NCI-H1930 (cell line): Measurements from ENCODE around the gene LRRFIP2.
"Not testable (repeated sequence)": the region's sequence is repeated elsewhere in the genome, so short reads cannot be mapped to it uniquely, and the experiment has no call there.

Experiments used
- DNase-seq, 2 experiments: peaks; one replicate each; lab custom pipeline; 2025; lab: John Stamatoyannopoulos, UW

The LRRFIP2 gene

DNA sequence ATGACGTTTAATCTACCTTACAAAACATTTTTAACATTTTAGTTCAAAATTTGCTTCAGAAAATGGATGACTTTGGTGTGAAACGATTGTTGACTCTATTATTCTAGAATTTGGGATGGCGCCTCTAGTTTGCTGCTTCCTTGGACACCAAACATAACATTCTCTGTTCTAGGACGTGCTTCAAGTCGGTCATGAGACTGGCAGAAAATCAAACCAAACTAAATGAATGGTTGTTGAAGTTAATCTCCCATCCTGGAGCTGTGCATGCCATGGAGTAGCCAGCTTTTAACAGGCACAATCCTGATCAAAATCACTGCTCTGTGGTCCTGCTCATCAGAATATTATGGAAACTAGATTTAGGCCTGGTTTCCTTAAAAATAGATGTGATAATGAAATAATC, 9.6 kb upstream of the LRRFIP2 start:
- no peak for DNase-seq

DNA sequence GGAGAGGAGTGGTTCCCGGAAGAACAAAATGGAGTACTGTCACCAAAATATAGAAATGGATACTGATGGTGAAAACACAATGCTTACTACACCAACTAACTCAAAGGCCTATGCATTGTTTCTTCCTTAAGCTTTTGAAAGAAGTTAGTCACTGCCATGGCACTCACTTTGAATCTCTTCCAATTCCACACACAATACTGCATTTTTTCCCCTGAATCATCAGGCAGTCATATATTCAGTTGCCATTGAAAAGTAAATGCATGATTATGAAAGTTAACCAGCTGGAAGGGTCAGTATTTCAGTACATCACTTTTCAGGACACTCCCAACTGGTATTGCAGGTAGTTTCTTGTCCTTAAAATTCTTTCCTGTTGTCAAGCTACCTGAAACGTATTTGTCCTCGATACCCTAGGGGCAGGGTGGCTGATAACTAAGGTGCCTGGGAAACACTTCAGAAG, 9.0 kb upstream of the LRRFIP2 start:
- no peak for DNase-seq

DNA sequence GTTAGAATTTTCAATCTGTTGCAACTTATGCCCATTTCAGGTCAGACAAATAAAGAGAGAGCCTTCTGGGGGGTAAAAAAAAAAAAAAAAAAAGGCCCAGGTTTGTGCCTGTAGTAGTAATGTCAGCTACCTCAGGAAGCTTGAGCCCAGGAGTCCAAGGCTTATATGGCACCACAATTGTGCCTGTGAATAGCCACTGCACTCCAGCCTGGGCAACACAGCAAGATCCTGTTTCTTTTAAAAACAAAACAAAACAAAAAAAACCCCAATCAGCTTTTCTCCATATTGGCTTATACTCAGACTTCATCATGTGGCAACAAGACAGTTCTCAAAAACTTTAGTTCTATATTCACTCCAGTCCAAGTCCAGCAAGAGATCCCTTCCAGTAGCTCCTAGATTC, 8.4 kb upstream of the LRRFIP2 start:
- DNase-seq: no peak

DNA sequence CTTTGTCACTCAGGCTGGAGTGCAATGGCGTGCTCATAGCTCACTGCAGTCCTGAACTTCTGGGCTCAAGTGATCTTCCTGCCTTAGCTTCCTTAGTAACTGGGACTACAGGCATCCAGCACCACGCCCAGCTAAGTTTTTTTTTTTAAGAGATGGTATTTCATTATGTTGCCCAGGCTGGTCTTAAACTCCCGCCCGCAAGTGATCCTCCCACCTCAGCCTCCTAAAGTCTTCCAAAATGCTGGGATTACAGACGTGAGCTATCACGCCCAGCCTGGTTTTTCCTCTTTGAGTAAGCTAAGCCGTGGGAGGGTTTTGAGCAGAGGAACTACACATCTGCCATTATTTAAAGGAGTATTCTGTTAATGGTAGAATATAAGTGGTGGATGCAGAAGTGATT, 7.4 kb upstream of the LRRFIP2 start:
- no peak for DNase-seq

DNA sequence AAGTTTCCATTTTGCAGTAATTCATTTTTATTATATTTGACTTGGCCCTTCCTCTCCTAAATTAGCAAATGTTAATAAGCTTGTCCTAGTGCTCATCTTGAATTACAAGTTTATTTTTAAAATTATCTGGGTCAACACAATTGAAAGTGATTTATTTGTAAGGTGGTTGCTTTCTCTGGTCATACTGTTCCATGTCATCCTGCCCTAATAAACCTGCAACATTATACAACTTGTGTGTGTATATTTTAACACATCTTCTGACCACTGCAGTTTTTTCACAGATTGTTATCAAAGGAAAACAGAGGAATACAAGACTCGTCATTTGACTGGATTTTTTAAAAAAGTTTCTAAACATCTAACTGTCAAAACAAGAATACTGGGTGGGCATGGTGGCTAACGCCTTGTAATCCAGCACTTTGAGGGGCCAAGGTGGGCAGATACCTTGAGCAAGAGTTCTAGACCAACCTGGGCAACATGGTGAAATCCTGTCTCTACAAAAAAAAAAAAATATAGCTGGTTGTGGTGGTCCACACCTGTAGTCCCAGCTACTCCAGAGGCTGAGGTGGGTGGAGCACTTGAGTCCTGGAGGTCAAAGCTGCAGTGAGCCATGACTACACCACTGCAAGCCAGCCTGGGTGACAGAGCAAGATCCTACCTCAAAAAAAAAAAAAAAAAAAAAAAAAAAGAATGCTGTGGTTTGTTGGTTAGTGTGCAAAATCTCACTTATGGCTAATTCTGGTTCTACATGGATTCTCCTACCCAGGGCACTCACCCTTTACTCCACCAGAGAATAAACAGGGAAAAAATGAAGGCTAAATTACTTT, 5.0 kb upstream of the LRRFIP2 start:
- DNase-seq: no peak

DNA sequence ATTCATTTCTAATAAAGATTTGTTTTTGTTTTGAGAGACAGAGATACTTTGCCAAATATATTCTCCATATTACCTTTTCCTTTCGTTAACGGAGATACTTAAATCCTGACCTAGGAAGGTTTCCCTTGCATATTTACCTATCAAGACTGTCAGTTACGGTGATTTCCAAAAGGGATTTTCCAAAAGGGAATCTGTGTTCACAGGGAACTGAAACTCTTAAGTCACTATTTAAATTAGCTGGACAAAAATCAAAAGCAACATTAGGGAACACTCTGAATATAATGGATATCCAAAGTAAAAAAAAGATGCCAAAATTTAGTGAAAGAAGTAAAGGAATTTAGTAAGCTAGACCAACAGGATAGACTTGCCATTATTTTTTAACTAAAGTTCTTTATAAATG, 576 bp downstream of the LRRFIP2 start:
- no peak for DNase-seq

DNA sequence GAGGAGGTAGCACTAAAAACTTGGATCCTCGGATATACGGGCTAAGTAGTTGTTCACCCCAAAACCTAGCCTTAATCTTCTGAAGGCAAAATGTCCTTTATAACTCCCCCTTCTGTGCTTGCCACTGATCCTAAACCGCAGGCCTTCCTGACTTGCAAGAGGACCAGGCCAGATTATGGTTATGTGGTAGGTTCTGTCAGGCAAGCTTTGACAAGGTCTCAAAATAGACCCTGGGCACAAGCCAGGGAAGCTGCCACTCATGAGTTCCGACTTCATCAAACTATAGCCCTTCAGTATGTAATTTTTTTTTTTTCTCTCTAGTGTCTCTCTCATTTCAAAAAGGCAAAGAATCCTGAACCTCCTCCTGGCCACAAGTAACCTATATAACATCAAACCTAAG, 3.2 kb downstream of the LRRFIP2 start:
- DNase-seq: no peak

DNA sequence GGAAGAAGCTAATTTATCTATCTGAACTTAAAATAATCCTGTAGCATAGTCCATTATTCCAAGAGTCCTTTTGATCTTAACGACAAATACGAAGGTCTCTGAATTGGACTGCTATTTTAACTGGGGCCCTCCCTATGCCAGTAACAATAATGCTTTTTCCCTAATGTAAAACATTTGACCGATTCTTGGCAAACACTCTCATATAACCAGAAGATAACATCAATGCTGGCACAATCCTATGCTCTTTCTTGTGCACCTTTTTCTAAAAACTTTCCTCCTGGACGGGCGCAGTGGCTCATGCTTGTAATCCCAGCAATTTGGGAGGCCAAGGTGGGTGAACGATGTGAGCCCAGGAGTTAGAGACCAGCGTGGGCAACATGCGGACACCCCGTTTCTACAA, 3.9 kb downstream of the LRRFIP2 start:
- no peak for DNase-seq

DNA sequence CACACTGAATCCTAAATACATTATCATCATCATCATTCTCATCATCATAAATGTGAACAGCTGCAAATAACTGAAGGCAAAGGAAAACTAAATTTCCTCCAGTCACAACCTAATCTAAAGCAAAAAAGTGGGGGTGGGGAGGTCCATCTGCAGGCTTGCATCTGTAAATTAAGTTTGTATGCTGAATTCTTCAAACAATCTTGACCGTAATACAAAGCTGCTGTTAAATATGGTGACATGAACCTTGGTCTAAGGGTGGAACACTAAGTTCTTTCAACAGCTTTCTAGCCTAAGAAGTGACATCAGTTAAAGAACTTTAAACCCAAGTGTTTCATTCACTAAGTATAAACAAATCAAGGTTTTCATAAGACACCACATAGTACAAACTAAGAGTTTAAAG, 4.3 kb downstream of the LRRFIP2 start:
- no peak for DNase-seq

DNA sequence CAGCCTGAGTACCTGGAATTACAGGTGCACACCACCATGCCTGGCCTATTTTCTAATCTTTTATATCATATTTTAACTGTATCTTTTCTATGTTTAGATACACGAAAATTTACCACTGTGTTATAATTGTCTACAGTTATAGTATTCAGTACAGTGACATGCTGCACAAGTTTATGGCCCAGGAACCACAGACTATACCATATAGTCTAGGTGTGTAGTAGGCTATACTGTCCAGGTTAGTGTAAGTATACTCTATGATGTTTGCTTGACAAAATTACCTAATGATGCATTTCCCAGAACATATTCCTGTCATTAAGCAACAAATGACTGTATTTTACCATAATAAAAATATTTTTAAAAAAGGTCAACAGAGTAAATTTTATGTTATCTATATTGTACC, 5.5 kb downstream of the LRRFIP2 start:
- no peak for DNase-seq

DNA sequence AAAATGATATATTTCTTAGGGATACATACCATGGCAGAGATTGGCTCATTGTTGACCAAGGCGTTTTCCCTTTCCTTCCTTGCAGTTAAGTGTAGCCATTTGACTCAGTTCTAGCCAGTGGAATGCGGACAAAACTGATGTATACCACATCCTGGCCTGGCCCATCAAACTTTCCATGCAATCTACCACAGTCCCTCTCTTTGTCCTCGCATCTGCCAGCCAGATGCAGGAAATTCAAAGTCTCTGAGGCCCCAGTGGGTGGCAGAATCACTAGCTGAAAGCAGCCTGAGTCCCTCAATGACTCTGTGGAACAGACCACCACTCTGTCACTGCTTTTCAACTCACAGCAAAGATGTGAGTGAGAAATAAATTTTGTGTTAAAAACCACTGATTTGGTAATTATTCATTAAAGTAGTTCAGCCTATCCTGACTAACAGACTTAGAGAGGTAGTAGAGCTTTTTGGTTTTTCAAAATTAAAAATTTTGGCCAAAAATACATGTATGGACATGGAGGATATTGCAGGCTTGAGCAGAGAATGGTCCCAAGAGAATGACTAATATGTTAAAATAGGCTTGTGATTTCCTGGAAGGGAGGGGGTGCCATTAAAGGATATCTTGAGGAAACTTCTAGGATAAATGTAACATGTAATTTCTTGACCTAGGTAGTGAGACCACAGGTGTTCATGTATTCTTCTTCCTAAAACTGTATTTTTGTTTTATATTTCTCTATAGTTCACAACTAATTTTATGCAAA, 10.9 kb downstream of the LRRFIP2 start:
- no peak for DNase-seq

DNA sequence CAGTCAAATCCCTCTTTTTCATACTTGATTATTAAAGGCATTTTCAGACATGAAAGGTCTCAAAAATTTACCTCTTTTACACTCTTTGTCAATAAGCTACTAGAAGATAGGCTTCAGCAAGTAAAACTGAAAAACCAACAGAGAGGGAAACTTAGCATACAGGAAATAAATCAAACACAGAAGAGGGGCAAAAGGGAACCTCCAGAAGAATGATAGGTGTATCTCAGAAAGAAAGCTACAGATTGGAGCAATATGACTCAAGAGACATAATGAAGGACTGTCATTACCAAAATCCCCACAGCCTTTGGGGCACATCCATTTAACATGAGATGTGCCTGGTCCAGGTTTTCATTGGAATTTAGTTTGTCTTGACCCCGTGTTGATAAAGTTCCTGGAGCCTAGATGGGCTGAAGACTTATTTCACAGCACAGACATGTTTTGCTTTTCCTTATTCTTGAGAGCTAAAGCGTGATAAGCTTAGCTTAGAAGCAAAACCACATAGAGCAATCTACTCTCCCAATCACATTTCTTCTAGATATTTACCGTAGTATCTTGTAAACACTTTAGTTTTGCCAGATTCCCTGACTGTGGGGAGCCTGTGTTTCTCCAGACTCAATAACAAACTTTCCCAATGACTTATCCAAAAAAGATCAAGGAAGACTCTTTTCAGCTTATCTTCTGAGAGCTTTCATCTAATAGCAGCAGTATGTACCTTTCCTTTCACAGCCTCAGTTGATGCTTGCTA, 11.7 kb downstream of the LRRFIP2 start:
- no peak for DNase-seq

DNA sequence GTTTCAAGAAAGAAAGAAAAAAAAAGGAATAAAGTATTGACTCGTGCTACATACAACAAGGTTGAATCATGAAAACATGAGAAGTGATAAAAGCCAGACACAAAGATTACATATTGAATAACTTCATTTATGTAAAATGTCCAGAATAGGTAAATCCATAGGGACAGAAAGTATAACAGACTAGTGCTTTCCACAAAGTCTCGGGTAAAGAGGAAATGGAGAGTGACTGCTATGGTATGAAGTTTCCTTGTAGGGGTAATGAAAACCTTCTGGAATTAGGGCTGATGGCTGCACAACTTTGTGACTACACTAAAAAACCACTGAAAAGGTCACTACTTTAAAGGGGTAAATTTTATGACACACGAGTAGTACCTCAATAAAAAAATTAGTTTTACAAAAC, 13.0 kb downstream of the LRRFIP2 start:
- no peak for DNase-seq

DNA sequence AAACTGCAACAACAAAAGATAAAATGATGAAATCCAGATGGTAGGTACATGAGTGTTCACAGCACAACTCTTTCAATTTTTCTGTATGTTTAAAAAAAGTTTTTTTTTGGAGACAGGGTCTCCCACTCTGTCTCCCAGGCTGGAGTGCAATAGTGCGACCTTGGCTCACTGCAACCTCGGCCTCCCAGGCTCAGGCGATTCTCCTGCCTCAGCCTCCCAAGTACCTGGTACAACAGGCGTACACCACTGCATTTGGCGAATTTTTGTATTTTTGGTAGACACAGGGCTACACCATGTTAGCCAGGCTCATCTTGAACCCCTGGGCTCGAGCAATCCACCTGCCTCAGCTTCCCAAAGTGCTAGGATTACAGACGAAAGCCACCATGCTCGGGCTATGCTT, 18.6 kb downstream of the LRRFIP2 start:
- DNase-seq: no peak

DNA sequence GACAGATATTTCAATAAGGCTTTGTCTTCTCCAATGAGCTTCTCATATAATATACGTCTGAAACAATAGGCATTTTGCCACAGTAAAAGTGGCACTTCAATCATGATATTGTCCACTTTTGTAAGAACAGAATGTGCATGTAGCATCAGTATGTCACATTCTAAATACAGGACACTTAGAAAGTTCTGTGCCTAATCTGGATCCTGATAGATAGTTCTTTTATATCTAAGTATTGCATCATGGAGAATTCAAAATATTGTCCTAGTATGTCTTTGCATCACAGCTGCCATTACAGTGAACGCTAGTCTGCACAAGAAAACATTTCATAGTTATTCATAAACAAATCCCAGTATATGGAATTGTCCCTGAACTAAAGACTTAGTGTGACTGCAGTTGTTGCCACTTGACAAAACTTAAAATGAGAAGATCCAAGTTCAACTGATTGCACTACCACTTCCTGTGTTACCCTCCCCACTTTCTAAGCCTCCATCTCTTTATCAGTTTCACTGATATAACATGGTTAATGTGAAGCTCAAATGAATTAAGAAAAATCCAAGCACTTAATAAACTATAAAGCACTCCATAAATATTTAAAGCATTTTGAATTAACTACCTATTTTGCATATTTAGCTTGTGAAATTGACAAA, 19.6 kb downstream of the LRRFIP2 start:
- no peak for DNase-seq

DNA sequence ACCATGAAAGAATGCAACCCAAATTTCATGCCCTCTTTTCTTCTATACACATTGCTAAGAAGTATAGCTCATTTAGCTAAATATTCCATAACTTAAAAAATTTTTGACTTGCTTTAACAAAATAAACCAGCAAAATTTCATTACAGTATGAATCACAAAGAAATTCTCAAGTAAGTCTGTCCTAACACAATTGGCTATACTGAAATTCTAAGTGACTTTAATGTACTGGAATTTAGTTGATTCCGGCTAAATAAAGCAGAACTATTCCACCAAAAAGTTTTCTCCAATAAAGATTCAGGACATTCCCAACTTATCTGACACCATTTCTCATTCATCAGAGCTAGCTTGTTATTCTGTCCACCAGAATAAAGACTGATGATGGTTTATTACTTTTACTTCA, 23.8 kb downstream of the LRRFIP2 start:
- DNase-seq: no peak

DNA sequence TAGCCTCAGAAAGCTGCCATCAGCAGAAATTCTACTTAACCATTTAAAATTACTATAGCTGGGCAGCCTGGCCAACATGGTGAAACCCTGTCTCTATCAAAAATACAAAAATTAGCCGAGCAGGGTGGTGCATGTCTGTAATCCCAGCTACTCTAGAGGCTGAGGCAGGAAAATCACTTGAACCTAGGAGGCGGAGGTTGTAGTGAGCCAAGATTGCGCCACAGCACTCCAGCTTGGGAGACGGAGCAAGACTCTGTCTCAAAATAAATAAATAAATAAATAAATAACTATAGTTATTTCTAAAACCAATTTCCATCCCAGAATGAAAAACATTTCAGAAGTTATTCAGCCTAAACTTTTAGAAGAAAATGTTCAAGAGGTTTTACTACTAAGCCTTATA, 25.1 kb downstream of the LRRFIP2 start:
- DNase-seq: no peak

DNA sequence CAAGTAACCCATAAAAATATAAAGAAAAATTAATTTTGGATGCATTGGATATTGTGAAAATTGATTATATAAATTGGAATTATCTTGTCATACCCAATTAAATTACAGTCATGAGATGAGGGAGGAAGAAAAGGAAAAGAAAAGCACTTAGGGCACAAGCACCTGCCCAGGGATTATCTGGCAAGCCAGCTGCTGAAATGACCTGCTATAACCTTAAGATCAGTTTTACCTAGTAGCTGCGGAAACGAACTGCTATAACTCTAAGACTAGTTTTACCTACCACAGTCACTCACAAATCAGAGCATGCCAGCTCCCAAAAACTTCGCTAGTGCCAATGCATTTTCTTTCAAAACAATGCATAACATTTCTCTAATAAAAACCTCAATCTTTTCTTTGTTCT, 26.2 kb downstream of the LRRFIP2 start:
- DNase-seq: no peak

DNA sequence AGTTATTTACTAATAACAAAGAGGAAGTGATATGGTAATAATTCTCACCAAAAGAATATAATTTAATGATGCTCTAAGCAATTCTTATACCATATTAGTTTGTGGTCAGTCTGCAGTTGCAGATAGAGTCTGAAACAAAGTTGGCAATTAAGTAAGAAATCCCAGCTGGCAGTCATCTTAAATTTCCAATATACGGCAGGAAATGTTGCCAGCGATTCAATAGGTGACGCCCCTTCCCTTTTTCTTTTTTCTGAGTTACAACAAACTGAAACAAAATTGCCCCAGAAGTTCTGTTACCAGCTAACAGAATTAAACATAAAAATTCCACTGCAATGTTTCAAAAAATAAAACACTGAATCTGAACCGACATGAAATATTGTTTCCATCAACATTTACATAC, 26.7 kb downstream of the LRRFIP2 start:
- DNase-seq: no peak

DNA sequence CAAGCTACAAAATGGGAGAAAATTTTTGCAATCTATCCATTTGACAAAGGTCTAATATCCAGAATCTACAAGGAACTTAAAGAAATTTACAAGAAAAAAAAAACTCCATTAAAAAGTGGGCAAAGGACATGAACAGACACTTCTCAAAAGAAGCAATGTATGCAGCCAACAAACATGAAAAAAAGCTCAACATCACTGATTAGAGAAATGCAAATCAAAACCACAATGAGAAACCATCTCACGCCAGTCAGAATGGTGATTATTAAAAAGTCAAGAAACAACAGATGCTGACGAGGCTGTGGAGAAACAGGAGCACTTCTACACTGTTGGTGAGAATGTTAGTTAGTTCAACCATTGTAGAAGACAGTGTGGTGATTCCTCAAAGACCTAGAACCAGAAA, 27.5 kb downstream of the LRRFIP2 start:
- not testable (repeated sequence) for DNase-seq

DNA sequence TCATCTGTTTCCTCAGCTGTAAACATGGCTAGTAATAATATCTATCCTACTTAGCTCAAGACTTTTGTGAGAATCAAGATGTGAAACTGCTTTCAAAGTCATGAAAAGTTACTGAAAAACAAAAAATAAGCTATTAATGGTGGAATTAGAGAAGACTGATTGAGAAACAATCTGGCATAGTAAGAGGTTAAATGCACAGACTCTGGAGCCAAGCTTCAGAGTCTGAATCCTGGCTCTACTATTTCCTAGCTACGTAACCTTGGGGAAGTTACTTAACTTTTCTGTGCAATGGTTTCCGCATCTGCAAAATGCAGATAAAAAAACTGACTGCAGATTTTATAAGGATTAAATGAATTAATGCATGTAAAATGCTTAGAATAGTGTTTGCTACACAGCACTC, 28.8 kb downstream of the LRRFIP2 start:
- DNase-seq: no peak

DNA sequence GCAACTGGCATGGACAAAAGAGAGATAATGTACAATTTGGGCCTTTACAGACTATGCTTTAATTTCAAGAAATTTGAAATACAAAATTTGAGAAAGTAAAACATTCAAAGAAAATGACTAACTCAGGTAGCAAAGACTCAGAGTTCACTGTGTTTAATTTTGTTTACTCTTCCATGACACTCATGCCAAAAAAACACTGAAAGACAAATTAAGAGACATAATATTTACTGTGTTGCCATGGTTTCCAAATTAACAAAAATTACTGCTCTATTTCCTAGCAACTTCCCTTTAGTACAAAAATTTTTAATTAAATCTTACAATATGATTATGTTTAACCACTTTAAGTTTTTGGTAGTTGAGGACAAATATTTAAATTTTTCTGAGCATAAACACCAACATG, 29.6 kb downstream of the LRRFIP2 start:
- DNase-seq: peak in 1 of 2 experiments; percentile 11
